ENCODE results near the gene DCUN1D3. TPM values are rescaled to one million over a fixed set of nuclear protein-coding genes. Genes with fewer than 3 reads are reported as not detected.

DCUN1D3 gene
- 27.8 and 41.9 TPM in 2 replicates for total RNA-seq

GRCh38 chr16:20900299-20901067, at the start of gene DCUN1D3, which contains the start of gene LYRM1:
Gene DCUN1D3, minus strand, starts transcription at chr16:20900358. Its CDS starts 37,820 bp downstream, at chr16:20862538.
Gene LYRM1, plus strand, starts transcription at chr16:20900771. Its CDS starts 14,785 bp downstream, at chr16:20915556.

GRCh38 chr16:20806168-20807050, 93.7 kb downstream of the DCUN1D3 start, which contains the start of the genes ERI2 and REXO5:
Gene ERI2, minus strand, starts transcription at chr16:20806472. Its CDS starts 42 bp downstream, at chr16:20806430.
Gene REXO5, plus strand, starts transcription at chr16:20806527. Its CDS starts 427 bp downstream, at chr16:20806954.

Small RNAs within 50 kb of the gene (small RNA-seq; reads per million reads assigned to genes)
- not detected for gene RF00618 (ENCODE audit: low replicate concordance)

Other genes starting within 250 kb of the DCUN1D3 start
- not detected in 2 replicates for gene ACSM1, start 202.7 kb downstream of the DCUN1D3 start, total RNA-seq
- gene THUMPD1, start 158.5 kb downstream of the DCUN1D3 start, total RNA-seq: 42.9 and 83.5 TPM in 2 replicates
- gene ACSM3, start 136.3 kb downstream of the DCUN1D3 start, total RNA-seq: 0.14 and 0.22 TPM in 2 replicates
- 10.9 and 33.1 TPM in 2 replicates for gene ERI2, start 93.9 kb downstream of the DCUN1D3 start, total RNA-seq
- 2.8 and 9.2 TPM in 2 replicates for gene REXO5, start 93.8 kb downstream of the DCUN1D3 start, total RNA-seq
- gene LYRM1, start 413 bp upstream of the DCUN1D3 start, total RNA-seq: 39.0 and 40.2 TPM in 2 replicates

Measured in placental pericyte (primary cell).